Aorta (tissue), 5 donors: ENCODE measurements around the gene FOXN4. TPM values are rescaled to one million over a fixed set of nuclear protein-coding genes. Genes with fewer than 3 reads are reported as not detected.

ENCODE experiments used
- ATAC-seq: fragments of 200-7000 bp; cut with Tn5 transposase; one replicate; pipeline ENCODE4 v1.9.1; 2022; ENCODE audit warnings: moderate library complexity; ENCODE audit not compliant: low FRiP score
- DNase-seq, 2 donors: peaks; one replicate each; pipeline ENCODE4 v3.0.0-alpha.2; 2020
- H3K27ac ChIP-seq, 2 donors: one replicate each; pipeline ENCODE4 v1.5.1; 2013; ENCODE audit warnings: low read length in 2 of 2, mild to moderate bottlenecking in 2 of 2, moderate library complexity in 2 of 2, control low read depth in 1 of 2, inconsistent platforms in 1 of 2, low read depth in 1 of 2
- H3K27me3 ChIP-seq, 2 donors: one replicate each; pipeline ENCODE4 v1.6.1; 2013; ENCODE audit warnings: control low read depth in 1 of 2, low read length in 1 of 2, mild to moderate bottlenecking in 1 of 2, moderate library complexity in 1 of 2; ENCODE audit not compliant: insufficient read depth in 2 of 2, control insufficient read depth in 1 of 2
- H3K36me3 ChIP-seq, 2 donors: one replicate each; pipeline ENCODE4 v1.6.1; 2013; ENCODE audit warnings: control low read depth in 1 of 2, low read length in 1 of 2, mild to moderate bottlenecking in 1 of 2; ENCODE audit not compliant: insufficient read depth in 2 of 2, control insufficient read depth in 1 of 2
- H3K4me1 ChIP-seq, 2 donors: one replicate each; pipeline ENCODE4 v1.6.1; 2013; ENCODE audit warnings: low read length in 2 of 2, control low read depth in 1 of 2, mild to moderate bottlenecking in 1 of 2, moderate library complexity in 1 of 2; ENCODE audit not compliant: insufficient read depth in 2 of 2, control insufficient read depth in 1 of 2
- H3K4me3 ChIP-seq, 2 donors: one replicate each; pipeline ENCODE4 v1.5.1; 2013; ENCODE audit warnings: low read length in 2 of 2, control low read depth in 1 of 2, mild to moderate bottlenecking in 1 of 2
- H3K9me3 ChIP-seq: one replicate; pipeline ENCODE4 v1.6.1; 2013; ENCODE audit warnings: mild to moderate bottlenecking, low read length; ENCODE audit not compliant: control insufficient read depth
- WGBS, 2 donors: extraction: QIAGEN DNeasy Blood & Tissue Kit; methylation state at CpG; one replicate each; pipeline ENCODE4 v1.1.7; 2013; 5-methylcytosine and 5-hydroxymethylcytosine counted together
- intact Hi-C, 2 donors: fragments of 100-400 bp; cut with DNase I; formaldehyde crosslinking; loops; one replicate each; pipeline versions ENCODE4 v1.14.2 to v1.15.0; 2022
- polyA plus RNA-seq, 2 donors: library from polyadenylated mRNA; stranded (reverse); fragments of 200-250 nt; gene quantifications; one replicate each; pipeline ENCODE4 v1.2.3, GENCODE V29; 2013
- total RNA-seq, 2 donors: library from RNA; stranded (reverse); fragmentation: NEBNext Ultra II Directional; extraction: Animal tissue kit (Norgen Biotek cat#: 25700); gene quantifications; one replicate each; pipeline ENCODE4 v1.2.1, GENCODE V29; 2021
- donor health status: healthy with polysubstance abuse.
- donor health status: Bipolar disorder and iron deficiency.
- donor health status: DM: no; HTN: no; CAD: no.
- donor health status: DM: no; HTN: no; CAD: no.
- donor health status: DM: yes; HTN: yes; CAD: no.

The FOXN4 gene
- total and polyA plus RNA-seq, 4 donors, result not detected

DNA sequence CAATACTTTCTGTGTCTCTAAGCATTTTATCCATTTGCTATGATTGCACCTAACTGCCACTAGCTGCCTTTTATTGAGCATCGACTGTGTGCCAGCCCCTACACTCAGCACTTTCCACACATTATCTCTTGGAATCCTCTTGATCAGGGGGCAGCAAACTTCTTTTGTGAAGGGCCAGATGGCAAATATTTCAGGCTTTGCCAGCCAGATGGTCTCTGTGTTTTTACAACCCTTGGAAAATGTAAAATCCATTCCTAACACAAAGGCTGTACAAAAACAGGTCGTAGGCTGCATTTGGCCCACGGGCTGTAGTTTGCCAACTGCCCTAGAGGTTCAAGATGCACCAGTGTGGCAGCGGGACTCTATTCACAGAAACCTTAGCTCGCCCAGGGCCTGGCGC lies 19.5 kb downstream of the FOXN4 start:
- Histone ChIP-seq H3K36me3 (no peaks in the 10 kb centered on the region), H3K4me1 (no peaks in the 10 kb centered on the region), H3K27ac (no peak overlapping the region), H3K27me3 (no peaks in the 10 kb centered on the region), H3K9me3 (no peaks in the 10 kb centered on the region), H3K4me3 (no peak overlapping the region)
- no peak for DNase-seq
- intact Hi-C loops, result no loop called here
- 79 to 83% methylated on average over 6 of the region's 6 CpGs for WGBS, 2 donors
- no peak for ATAC-seq

DNA sequence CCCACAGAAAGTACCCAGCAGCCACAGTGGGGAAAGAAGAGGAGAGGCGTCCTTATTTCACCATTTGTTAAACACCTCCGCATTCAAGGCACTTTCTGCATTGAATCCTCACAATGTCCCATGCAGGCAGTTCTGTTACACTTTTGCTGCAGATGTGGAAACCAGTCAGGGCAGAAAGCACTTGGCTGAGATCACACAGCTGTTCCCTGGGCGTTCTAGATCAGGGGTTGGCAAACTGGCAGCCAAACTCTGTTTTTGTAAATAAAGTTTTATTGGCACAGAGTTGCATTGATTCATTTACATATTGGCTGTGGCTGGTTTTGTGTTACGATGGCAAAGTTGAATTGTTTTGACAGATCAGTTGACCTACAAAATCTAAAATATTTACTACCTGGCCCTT lies 20.1 kb downstream of the FOXN4 start:
- DNase-seq (peak in 1 of 2 donors; percentile 36), ATAC-seq (no peak)
- 74 to 80% methylated on average over 4 of the region's 4 CpGs for WGBS, 2 donors
- H3K27me3 ChIP-seq, result no peaks in the 10 kb centered on the region
- H3K9me3 ChIP-seq, result no peaks in the 10 kb centered on the region
- no peaks in the 10 kb centered on the region for H3K36me3 ChIP-seq
- H3K4me1 ChIP-seq, result no peaks in the 10 kb centered on the region
- H3K4me3 ChIP-seq, result no peak overlapping the region
- intact Hi-C loops, result no loop called here
- no peak overlapping the region for H3K27ac ChIP-seq

DNA sequence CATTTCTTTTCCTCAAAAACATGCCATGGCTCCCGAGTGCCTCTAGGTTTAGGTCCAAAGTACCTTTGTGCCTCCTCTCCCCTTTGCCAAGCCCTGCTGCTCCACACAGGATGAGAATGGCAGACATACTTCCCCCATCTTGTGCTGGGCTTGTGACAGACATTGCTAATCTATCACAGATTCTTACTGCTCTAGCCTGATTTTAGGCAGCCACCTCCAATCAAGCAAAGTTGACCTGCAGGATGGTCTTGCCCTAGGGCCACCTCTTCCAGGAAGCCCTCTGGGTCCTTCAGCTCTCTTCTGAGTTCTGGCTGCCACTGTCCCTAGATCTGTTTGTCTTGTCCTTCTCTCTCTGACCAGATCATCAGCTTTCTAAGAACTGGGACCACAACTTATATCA lies 20.5 kb downstream of the FOXN4 start:
- Histone ChIP-seq H3K4me3 (no peak overlapping the region), H3K27me3 (no peaks in the 10 kb centered on the region), H3K27ac (no peak overlapping the region), H3K36me3 (no peaks in the 10 kb centered on the region), H3K4me1 (no peaks in the 10 kb centered on the region), H3K9me3 (no peaks in the 10 kb centered on the region)
- DNase-seq, result peak in 1 of 2 donors; percentile 31
- WGBS, 2 donors, result 81 to 94% methylated on average over 1 of the region's 1 CpG
- ATAC-seq, result no peak
- intact Hi-C loops, result no loop called here

DNA sequence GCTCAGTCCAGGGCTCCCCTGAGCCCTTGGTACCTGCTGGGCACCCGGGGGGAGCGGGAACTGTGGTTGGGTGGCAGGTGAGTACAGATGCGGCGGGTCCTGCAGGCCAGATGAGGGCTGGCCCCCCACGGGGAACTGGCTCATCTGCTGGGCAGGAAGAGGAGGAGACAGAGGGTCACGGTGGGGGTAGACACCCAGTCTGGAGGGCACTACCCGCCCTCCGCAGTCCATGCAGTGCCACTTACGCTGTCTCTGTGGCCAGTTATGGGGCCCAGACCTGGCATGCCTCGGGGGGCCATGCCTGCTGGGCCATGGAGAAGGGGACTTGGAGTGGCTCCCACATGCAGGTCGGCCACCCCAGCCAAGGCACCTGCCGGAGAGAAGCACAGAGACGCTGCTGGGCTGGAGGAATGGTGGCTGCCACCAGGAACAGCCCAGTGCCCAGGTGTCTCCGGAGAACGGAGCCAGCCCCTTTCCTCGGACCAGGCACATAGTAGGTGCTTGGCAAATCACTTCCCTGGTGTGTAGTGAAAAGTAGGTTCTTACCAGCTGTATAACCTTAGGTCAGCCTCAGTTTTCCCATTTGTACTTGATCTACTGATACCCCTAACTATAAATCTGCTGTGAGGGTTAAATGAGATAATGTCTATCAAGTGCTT lies 21.1 kb downstream of the FOXN4 start:
- no peak overlapping the region for H3K27ac ChIP-seq
- H3K36me3 ChIP-seq, result no peaks in the 10 kb centered on the region
- ATAC-seq (no peak), DNase-seq (peak in 1 of 2 donors; percentile 57)
- no peaks in the 10 kb centered on the region for H3K4me1 ChIP-seq
- WGBS, 2 donors, result 87 to 94% methylated on average over 15 to 16 of the region's 16 CpGs
- intact Hi-C loops, result no loop called here
- no peak overlapping the region for H3K4me3 ChIP-seq
- no peaks in the 10 kb centered on the region for H3K27me3 ChIP-seq
- H3K9me3 ChIP-seq, result no peaks in the 10 kb centered on the region

DNA sequence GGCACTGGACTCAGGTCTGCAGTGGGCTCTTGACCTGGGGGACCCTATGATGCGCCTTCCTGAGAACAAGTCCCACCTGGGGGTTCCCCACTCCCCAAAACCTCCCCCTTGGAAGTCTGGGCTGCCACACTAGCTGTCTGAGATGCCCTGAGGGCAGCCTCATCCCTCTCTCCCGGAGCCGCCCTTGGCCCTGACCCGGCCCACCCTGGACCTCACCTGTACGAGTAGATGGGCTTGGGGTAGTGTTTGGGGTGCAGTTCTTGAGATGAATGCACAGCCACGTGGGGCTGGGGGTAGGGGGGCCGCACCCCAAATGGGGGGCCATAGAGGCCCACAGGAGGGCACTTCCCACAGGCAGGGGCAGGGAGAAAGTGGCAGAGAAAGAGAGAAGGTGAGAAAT lies 21.9 kb downstream of the FOXN4 start:
- intact Hi-C loops, result no loop called here
- ATAC-seq (no peak), DNase-seq (peak in 1 of 2 donors; percentile 47)
- WGBS, 2 donors, result 87 to 88% methylated on average over 7 of the region's 7 CpGs
- Histone ChIP-seq H3K9me3 (no peaks in the 10 kb centered on the region), H3K4me3 (no peak overlapping the region), H3K4me1 (no peaks in the 10 kb centered on the region), H3K27me3 (no peaks in the 10 kb centered on the region), H3K27ac (no peak overlapping the region), H3K36me3 (no peaks in the 10 kb centered on the region)

DNA sequence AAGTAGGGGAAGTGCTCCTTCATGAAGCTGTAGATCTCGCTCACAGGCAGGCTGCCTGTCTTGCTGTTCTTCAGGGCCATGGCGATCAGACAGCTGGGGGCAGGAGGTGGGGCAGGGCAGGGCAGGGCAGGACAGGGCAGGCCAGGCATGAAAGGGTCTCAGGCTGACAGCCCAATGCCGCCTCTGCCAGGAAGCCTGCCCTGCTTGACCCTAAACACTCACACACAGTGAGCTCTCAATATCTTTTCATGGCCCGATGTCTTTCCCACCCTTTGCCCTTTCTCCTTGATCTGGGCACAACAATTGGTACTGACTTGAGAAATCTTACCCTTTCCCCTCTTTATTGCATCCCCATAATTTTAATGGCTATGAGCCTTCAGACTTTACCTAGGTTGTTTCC lies 22.4 kb downstream of the FOXN4 start:
- no peak for DNase-seq
- no peak overlapping the region for H3K27ac ChIP-seq
- no peaks in the 10 kb centered on the region for H3K4me1 ChIP-seq
- H3K27me3 ChIP-seq, result no peaks in the 10 kb centered on the region
- intact Hi-C loops, result no loop called here
- no peaks in the 10 kb centered on the region for H3K36me3 ChIP-seq
- H3K9me3 ChIP-seq, result no peaks in the 10 kb centered on the region
- H3K4me3 ChIP-seq, result no peak overlapping the region
- 90% methylated on average over 4 of the region's 4 CpGs for WGBS, 2 donors
- no peak for ATAC-seq

DNA sequence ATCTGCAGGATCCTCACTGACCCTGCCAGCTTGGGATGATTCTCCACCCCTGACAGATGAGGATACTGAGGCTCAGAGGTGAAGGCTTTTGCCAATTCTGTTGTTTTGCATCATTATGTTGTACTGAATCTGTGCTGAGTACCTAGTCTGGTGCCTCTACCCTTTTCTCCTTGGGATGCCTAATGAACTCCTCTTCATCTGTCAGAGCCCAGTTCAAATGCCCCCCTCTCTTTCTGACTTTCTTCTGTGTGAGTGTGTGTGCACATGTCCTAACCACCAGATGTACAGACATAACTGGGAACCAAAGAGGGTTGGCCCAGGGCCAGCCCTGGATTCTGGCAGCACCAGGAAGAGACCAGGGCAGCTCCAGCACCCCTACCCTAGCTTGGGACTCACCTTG lies 22.8 kb downstream of the FOXN4 start:
- no peak overlapping the region for H3K4me3 ChIP-seq
- DNase-seq, result peak in 1 of 2 donors; percentile 35

DNA sequence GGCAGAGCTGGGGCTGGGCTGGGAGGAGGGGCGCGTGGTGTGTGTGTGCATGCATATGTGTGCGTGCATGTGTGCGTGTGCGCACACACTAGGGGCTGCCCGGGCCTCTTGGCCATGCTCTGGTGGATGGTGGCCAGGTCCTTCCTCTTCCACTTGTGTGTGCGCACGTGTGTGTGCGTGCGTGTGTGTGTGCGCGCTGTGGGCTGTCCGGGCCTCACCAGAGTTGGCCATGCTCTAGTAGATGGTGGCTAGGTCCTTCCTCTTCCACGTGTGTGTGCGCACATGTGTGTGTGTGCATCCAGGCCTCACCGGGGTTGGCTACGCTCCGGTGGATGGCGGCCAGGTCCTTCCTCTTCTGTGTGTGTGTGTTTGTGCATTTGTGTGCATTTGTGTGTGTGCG lies 24.7 kb downstream of the FOXN4 start:
- Histone ChIP-seq H3K4me3 (no peak overlapping the region), H3K36me3 (no peaks in the 10 kb centered on the region), H3K27me3 (no peaks in the 10 kb centered on the region), H3K27ac (no peak overlapping the region), H3K9me3 (no peaks in the 10 kb centered on the region), H3K4me1 (no peaks in the 10 kb centered on the region)
- whole genome bisulfite sequencing, 2 donors, result 87 to 88% methylated on average over 20 of the region's 20 CpGs
- intact Hi-C loops, result no loop called here
- DNase-seq (no peak), ATAC-seq (no peak)

More for the DNA sequence above, 22.8 kb downstream of the FOXN4 start:
- ATAC-seq, result no peak
- intact Hi-C loops, result no loop called here
- Histone ChIP-seq H3K9me3 (no peaks in the 10 kb centered on the region), H3K27me3 (no peaks in the 10 kb centered on the region), H3K4me1 (no peaks in the 10 kb centered on the region), H3K36me3 (no peaks in the 10 kb centered on the region), H3K27ac (no peak overlapping the region)

DNA sequence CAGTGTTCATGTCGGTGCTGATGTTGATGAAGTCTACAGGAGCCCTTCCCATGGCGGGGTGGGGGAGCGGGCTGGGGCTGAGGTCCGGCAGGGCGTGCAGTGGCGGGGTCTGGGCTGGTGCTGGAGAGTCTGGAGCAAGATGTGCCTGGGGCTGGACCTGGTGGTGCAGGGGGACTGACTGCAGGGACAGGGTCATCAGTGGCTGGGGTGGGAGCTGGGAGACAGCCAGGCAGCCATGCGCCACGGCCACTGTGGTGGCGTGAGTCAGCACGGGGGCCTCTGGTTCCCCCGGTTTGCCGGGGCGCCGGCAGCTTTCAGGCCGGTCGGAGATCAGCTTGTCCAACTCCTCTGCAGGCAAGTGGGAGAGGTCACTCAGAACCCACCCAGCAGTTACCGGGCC lies 27.6 kb downstream of the FOXN4 start:
- intact Hi-C loops, result no loop called here
- WGBS, 2 donors, result 90 to 93% methylated on average over 17 of the region's 17 CpGs
- Histone ChIP-seq H3K27me3 (no peaks in the 10 kb centered on the region), H3K4me1 (no peaks in the 10 kb centered on the region), H3K4me3 (no peak overlapping the region), H3K9me3 (no peaks in the 10 kb centered on the region), H3K36me3 (no peaks in the 10 kb centered on the region), H3K27ac (no peak overlapping the region)
- DNase-seq, result no peak
- no peak for ATAC-seq
